Omental fat pad (tissue), 4 donors: ENCODE data around the gene TLX1. TPM values are rescaled to one million over a fixed set of nuclear protein-coding genes. Genes with fewer than 3 reads are reported as not detected.

ENCODE experiments used
- ATAC-seq: fragments of 150-250 bp; one replicate; pipeline ENCODE4 v1.9.1; 2016; ENCODE audit warnings: mild to moderate bottlenecking, moderate library complexity; ENCODE audit not compliant: low FRiP score
- DNase-seq: peaks from one replicate; pipeline ENCODE4 v3.0.0-alpha.2; 2019; ENCODE audit warnings: low spot score
- total RNA-seq, 4 donors: library from RNA; depleted of rRNA; stranded (reverse); fragments of >200 nt; gene quantifications; one replicate each; pipeline ENCODE4 v1.1.0, GENCODE V29; 2016
- TF ChIP-seq, protein P1 (sequence below), 3 donors: fragments of 450-650 bp; IDR thresholded peaks; one replicate each; pipeline ENCODE4 v1.5.1; 2016 to 2017; ENCODE audit warnings: antibody characterized with exemption in 3 of 3, mild to moderate bottlenecking in 3 of 3, moderate library complexity in 2 of 3

Gene TLX1
- total RNA-seq, 4 donors from 2014 or later, result not detected

- DNase-seq, result no peak
Observed at GRCh38 chr10:101097881-101098280, 33.2 kb upstream of the TLX1 start.

DNA sequence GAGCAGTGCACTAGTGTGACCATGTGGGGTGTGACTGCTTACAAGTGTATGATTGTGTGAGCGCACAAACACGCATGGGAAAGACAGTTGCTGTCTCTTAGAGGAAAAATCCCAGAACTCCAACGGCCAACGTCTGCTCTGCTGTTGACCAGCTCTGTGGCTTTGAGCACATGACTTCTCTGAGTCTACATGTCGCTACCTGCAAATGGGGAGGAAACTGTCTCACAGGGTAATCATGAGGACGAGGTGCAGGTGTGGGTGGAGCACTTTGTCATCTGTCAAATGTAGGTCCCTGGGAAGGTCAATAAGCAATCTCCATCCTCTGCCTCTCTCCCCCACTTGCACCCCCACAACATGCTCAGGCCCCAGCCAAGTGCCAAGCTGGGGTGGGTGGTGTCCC lies 31.2 kb upstream of the TLX1 start:
- DNase-seq, result no peak
- TF ChIP-seq, protein P1, sequence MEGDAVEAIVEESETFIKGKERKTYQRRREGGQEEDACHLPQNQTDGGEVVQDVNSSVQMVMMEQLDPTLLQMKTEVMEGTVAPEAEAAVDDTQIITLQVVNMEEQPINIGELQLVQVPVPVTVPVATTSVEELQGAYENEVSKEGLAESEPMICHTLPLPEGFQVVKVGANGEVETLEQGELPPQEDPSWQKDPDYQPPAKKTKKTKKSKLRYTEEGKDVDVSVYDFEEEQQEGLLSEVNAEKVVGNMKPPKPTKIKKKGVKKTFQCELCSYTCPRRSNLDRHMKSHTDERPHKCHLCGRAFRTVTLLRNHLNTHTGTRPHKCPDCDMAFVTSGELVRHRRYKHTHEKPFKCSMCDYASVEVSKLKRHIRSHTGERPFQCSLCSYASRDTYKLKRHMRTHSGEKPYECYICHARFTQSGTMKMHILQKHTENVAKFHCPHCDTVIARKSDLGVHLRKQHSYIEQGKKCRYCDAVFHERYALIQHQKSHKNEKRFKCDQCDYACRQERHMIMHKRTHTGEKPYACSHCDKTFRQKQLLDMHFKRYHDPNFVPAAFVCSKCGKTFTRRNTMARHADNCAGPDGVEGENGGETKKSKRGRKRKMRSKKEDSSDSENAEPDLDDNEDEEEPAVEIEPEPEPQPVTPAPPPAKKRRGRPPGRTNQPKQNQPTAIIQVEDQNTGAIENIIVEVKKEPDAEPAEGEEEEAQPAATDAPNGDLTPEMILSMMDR (IDR thresholded peaks at IDR 0.05), result no peak
- no peak for ATAC-seq

More at GRCh38 chr10:101097881-101098280, 33.2 kb upstream of the TLX1 start:
- TF ChIP-seq, protein P1 (IDR thresholded peaks at IDR 0.05), result no peak
- ATAC-seq, result no peak

GRCh38 chr10:101101372-101101881 lies 29.7 kb upstream of the TLX1 start:
- TF ChIP-seq, protein P1 (IDR thresholded peaks at IDR 0.05), result no peak
- DNase-seq (no peak), ATAC-seq (no peak)

DNA sequence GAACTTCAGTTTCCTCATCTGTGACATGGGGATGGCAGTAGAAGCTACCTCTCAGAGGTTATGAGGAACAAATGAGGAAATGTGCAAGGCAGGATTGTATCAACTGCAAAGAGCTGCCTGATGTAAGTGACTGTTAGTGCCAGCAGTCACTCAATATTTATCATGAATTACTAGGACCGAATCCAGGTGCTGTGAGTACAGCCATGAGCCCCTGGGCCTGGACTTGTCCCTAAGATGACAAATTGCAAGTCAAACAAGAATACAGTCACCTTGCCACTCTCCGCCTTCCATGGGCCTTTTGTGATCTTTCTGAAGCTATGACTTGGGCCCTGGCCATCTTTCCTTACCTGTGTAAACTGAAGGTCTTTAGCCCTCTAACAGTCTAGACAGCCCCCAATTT lies 27.7 kb upstream of the TLX1 start:
- TF ChIP-seq, protein P1 (IDR thresholded peaks at IDR 0.05), result no peak
- ATAC-seq, result no peak
- no peak for DNase-seq

DNA sequence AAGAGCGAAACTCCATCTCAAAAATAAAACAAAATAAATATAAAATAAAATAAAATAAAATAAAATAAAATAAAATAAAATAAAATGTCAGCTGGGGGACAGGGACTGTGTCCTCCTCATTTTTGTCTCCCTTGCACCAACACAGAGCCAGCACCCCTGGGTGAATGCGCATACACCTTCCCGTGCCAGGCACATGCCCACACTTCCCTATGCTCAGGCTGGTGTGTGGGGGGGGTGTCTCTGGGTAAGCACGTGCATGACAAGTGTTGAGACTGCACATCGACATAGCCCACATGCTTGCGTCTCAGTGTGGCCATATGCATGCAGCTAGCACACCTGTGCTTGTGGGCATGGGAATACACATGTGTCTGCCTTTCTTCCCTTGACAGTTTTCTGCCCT lies 24.7 kb upstream of the TLX1 start:
- TF ChIP-seq, protein P1 (IDR thresholded peaks at IDR 0.05), result no peak
- no peak for DNase-seq
- no peak for ATAC-seq

DNA sequence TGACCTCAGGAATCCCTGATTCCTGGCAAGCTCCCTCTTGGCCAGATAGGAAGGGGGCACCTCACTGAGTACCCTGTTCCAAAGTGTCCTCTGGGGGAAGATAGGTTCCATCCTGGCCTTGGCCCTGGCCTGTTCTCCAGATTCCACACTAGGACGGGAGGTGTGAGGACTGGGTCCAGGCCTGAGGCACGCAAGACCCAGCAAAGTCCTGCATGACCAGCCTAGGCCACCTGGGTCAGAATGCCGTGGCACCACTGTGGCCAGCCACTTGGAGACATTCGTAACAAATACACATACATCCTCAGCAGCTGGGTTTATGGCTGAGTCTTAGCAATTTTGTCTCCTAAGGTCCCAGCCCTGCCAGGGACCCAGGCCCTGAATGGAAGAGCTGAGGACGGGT lies 23.3 kb upstream of the TLX1 start:
- DNase-seq, result no peak
- no peak for ATAC-seq
- TF ChIP-seq, protein P1 (IDR thresholded peaks at IDR 0.05), result no peak

- DNase-seq (no peak), ATAC-seq (no peak)
- TF ChIP-seq, protein P1 (IDR thresholded peaks at IDR 0.05), result no peak
Observed at GRCh38 chr10:101110856-101111523, 20.1 kb upstream of the TLX1 start.
